Placental pericyte (primary cell): Measurements from ENCODE around the gene PROP1. TPM values are rescaled to one million over a fixed set of nuclear protein-coding genes. Genes with fewer than 3 reads are reported as not detected.

Experiments
- total RNA-seq: library from RNA; depleted of rRNA; stranded (reverse); fragments of >200 nt; gene quantifications from 2 replicates; pipeline ENCODE4 v1.2.3, GENCODE V29; 2012

PROP1 gene
- not detected in 2 replicates for total RNA-seq

GRCh38 chr5:177995691-177996595 is at the start of gene PROP1:
PROP1 (minus strand) TSS chr5:177996242; CDS start chr5:177995933, 309 bp downstream.

Other genes starting within 250 kb of the PROP1 start
- gene FAM153A, start 213.3 kb downstream of the PROP1 start, total RNA-seq: not detected in 2 replicates
- 0.22 and 0.43 TPM in 2 replicates for gene N4BP3, start 117.3 kb upstream of the PROP1 start, total RNA-seq
- gene RMND5B, start 134.8 kb upstream of the PROP1 start, total RNA-seq: 24.3 and 35.7 TPM in 2 replicates
- gene NHP2, start 157.6 kb upstream of the PROP1 start, total RNA-seq: 92.4 and 122 TPM in 2 replicates
- not detected in 2 replicates for gene GMCL2, start 191.1 kb upstream of the PROP1 start, total RNA-seq
- 42.9 and 107 TPM in 2 replicates for gene HNRNPAB, start 208.3 kb upstream of the PROP1 start, total RNA-seq
- gene PHYKPL, start 236.6 kb upstream of the PROP1 start, total RNA-seq: 33.9 and 39.2 TPM in 2 replicates